Progenitor cell of endocrine pancreas (in vitro differentiated cells): ENCODE measurements around the gene TMC6. TPM values are rescaled to one million over a fixed set of nuclear protein-coding genes. Genes with fewer than 3 reads are reported as not detected.
"Not testable (repeated sequence)": the region's sequence is repeated elsewhere in the genome, so short reads cannot be mapped to it uniquely, and the experiment has no call there.

Experiments used
- DNase-seq: peaks from one replicate; pipeline ENCODE4 v3.0.0; 2021; ENCODE audit warnings: low spot score; ENCODE audit not compliant: unreplicated experiment
- H3K27ac Mint-ChIP-seq: 2 replicates; pipeline ENCODE4 v1.8.0; 2021; ENCODE audit warnings: mild to moderate bottlenecking, moderate library complexity, mixed read lengths
- H3K27me3 Mint-ChIP-seq: 2 replicates; pipeline ENCODE4 v1.8.0; 2021; ENCODE audit warnings: mixed read lengths
- H3K36me3 Mint-ChIP-seq: 2 replicates; pipeline ENCODE4 v1.8.0; 2022; ENCODE audit warnings: mixed read lengths; ENCODE audit not compliant: insufficient read depth
- H3K4me1 Mint-ChIP-seq: 2 replicates; pipeline ENCODE4 v1.8.0; 2021; ENCODE audit warnings: low read depth, mixed read lengths
- H3K4me3 Mint-ChIP-seq: 2 replicates; pipeline ENCODE4 v1.8.0; 2021; ENCODE audit warnings: low read depth, mild to moderate bottlenecking, moderate library complexity, mixed read lengths
- H3K9me3 Mint-ChIP-seq: 2 replicates; pipeline ENCODE4 v1.8.0; 2021; ENCODE audit warnings: low read depth, mixed read lengths
- CTCF ChIP-seq: fragments of 200-600 bp; sonication (generic); IDR thresholded peaks from one replicate; pipeline ENCODE4 v1.5.0; 2021; ENCODE audit warnings: antibody characterized with exemption, mild to moderate bottlenecking; ENCODE audit not compliant: unreplicated experiment
- total RNA-seq: library from RNA; stranded (reverse); gene quantifications from 2 replicates; pipeline ENCODE4 v1.2.1, GENCODE V29; 2021

Gene TMC6
- total RNA-seq, 1 donor from 2014 or later, result 134 TPM

- Mint-ChIP-seq H3K27ac (no peak overlapping the region), H3K4me3 (no peak overlapping the region), H3K27me3 (no peaks in the 10 kb centered on the region), H3K9me3 (no peaks in the 10 kb centered on the region), H3K36me3 (peaks cover 27% of the 10 kb centered on the region), H3K4me1 (no peaks in the 10 kb centered on the region)
- no peak for TF ChIP-seq CTCF
- no peak for DNase-seq
These were observed 58.9 kb downstream of the TMC6 start for GRCh38 chr17:78069695-78070094.

GRCh38 chr17:78066976-78067375 is 61.6 kb downstream of the TMC6 start:
- not testable (repeated sequence) for H3K4me3 Mint-ChIP-seq, H3K27ac Mint-ChIP-seq, DNase-seq, H3K9me3 Mint-ChIP-seq, H3K4me1 Mint-ChIP-seq, H3K36me3 Mint-ChIP-seq, H3K27me3 Mint-ChIP-seq

GRCh38 chr17:78064708-78065107 is 63.8 kb downstream of the TMC6 start:
- Mint-ChIP-seq H3K27me3 (no peaks in the 10 kb centered on the region), H3K27ac (no peak overlapping the region), H3K36me3 (peaks cover 4% of the 10 kb centered on the region), H3K4me1 (no peaks in the 10 kb centered on the region), H3K4me3 (no peak overlapping the region), H3K9me3 (no peaks in the 10 kb centered on the region)
- DNase-seq, result no peak
- TF ChIP-seq CTCF, result no peak

GRCh38 chr17:78063489-78063888 is 65.1 kb downstream of the TMC6 start:
- Mint-ChIP-seq H3K4me3 (no peak overlapping the region), H3K9me3 (no peaks in the 10 kb centered on the region), H3K36me3 (peaks cover 3% of the 10 kb centered on the region), H3K4me1 (no peaks in the 10 kb centered on the region), H3K27ac (no peak overlapping the region), H3K27me3 (no peaks in the 10 kb centered on the region)
- DNase-seq, result no peak
- TF ChIP-seq CTCF, result no peak

- Mint-ChIP-seq H3K27ac (no peak overlapping the region), H3K36me3 (peaks cover 1% of the 10 kb centered on the region), H3K4me3 (no peak overlapping the region), H3K4me1 (no peaks in the 10 kb centered on the region), H3K9me3 (no peaks in the 10 kb centered on the region), H3K27me3 (no peaks in the 10 kb centered on the region)
- DNase-seq, result no peak
- TF ChIP-seq CTCF, result no peak
These were observed 66.0 kb downstream of the TMC6 start for GRCh38 chr17:78062596-78062995.

Other genes starting within 250 kb of the TMC6 start
- gene TNRC6C, start 170.1 kb downstream of the TMC6 start, total RNA-seq, result 37.4 and 38.3 TPM in 2 replicates
- gene TMC8, start 2.0 kb upstream of the TMC6 start, total RNA-seq, result 0.12 and 0.58 TPM in 2 replicates
- not detected in 2 replicates for gene C17orf99, start 17.6 kb upstream of the TMC6 start, total RNA-seq
- gene SYNGR2, start 39.8 kb upstream of the TMC6 start, total RNA-seq, result 50.5 and 51.5 TPM in 2 replicates
- 27.9 and 29.1 TPM in 2 replicates for gene TK1, start 58.3 kb upstream of the TMC6 start, total RNA-seq
- gene AFMID, start 58.6 kb upstream of the TMC6 start, total RNA-seq, result 26.5 and 27.9 TPM in 2 replicates
- 28.9 and 30.0 TPM in 2 replicates for gene BIRC5, start 85.5 kb upstream of the TMC6 start, total RNA-seq
- not detected in 2 replicates for gene TMEM235, start 102.9 kb upstream of the TMC6 start, total RNA-seq
- gene SOCS3, start 231.3 kb upstream of the TMC6 start, total RNA-seq, result 5.4 and 5.8 TPM in 2 replicates
- gene PGS1, start 249.9 kb upstream of the TMC6 start, total RNA-seq, result 66.1 and 67.1 TPM in 2 replicates